ENCODE measurements around the gene GALNT9.
"Not testable (repeated sequence)": the region's sequence is repeated elsewhere in the genome, so short reads cannot be mapped to it uniquely, and the experiment has no call there.

Gene GALNT9

GRCh38 chr12:132228476-132229192 is 100.8 kb downstream of the GALNT9 start:
- DNase-seq: peak; percentile 72

DNA sequence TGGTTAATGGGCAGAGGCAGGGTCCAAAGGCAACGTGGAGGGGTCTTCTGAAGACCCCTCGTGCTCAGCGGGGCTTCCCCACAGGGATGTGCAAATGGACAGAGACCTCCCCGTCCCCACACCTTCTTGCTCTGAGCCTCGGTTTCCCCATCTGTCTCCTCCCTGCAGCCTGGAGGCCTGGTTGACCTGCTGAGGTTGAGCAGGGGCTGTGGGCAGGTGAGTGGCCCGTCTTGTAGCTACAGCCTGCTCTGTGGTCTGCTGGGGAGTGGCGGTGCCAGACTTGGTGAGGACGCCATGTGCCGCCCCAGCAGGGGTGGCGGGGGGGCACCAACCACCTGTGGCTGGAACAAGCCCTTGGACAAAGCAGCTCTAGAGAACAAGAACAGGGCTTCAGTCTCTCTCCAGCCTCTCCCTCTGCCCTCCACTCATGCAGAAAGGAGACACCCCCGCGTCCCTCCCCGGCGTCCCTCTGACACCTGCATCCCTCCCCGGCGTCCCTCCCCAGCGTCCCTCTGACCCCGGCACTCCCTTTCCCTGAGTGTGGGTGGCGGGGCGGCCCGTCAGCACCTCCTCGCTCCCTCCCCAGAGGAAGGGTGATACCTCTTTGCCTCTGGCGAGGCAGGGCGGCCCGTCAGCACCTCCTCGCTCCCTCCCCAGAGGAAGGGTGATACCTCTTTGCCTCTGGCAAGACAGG is 101.5 kb downstream of the GALNT9 start:
- peak; percentile 41 for DNase-seq

- DNase-seq: peak; percentile 45
These were observed 102.3 kb downstream of the GALNT9 start for GRCh38 chr12:132227118-132227517.

GRCh38 chr12:132226604-132227003 is 102.8 kb downstream of the GALNT9 start:
- no peak for DNase-seq

GRCh38 chr12:132225214-132225613 is 104.2 kb downstream of the GALNT9 start:
- no peak for DNase-seq

GRCh38 chr12:132224484-132224883 is 104.9 kb downstream of the GALNT9 start:
- no peak for DNase-seq

DNA sequence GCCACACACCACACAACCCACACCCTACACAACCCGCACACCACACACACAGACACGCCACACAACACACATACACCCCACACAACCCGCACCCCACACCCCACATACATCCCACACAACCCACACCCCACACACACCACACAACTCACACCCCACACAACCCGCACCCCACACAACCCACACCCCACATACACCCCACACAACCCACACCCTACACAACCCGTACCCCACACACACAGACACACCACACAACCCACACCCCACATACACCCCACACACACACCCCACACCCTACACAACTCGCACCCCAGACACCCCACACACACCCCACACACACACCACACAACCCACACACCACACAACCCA is 106.6 kb downstream of the GALNT9 start:
- no peak for DNase-seq

DNA sequence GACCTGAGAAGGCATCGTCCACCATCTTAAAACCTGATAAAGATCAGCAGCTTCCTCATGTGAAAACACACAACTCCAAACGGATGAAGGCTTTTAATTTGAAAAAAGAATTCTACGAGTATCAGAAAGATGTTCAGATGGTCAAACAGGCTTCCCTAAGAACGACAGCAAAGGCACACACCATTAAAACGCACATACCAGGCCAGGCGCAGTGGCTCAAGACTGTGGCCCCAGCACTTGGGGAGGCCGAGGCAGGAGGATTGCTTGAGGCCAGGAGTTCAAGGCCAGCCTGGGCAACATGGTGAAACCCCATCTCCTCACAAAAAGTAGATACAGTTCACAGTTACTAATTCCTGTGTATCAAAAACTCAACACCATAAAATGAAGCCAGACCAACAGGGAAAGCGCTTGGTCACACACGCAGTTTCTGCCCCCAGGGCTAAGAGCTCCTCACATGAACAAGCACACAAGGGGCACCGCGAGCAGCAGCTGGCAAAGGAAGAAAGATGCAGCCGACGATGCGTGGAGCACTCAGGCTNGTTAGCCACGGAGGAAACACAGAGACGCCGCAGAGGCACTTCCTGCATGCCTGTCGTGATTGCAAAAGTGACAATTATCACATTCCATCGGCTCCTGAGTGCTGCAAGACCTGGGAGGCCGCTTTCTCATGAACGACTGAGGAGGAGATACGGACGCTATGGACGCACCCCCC is 107.1 kb downstream of the GALNT9 start:
- peak; percentile 92 for DNase-seq

- not testable (repeated sequence) for DNase-seq
These were observed 109.6 kb downstream of the GALNT9 start for GRCh38 chr12:132219761-132220160.

DNA sequence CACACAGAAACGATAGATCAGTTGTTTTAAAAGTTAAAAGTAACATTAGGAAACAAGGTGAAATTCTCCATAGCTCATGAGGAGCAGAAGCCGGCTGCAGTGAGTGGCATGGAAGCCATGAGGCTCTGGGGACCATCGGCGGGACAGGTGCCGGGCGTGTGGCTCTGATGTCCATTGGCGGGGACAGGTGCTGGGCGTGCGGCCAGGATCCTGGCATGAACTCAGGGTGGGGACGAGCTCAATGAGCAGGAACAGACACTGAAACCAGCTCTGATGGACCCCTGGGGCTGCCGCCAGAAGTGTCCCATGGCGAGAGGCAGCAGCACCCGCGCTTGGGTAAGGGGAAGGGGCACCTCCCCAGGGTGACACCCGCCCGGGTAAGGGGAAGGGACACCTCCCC is 110.1 kb downstream of the GALNT9 start:
- no peak for DNase-seq

GRCh38 chr12:132218915-132219314 is 110.5 kb downstream of the GALNT9 start:
- peak; percentile 60 for DNase-seq

- no peak for DNase-seq
These were observed 110.9 kb downstream of the GALNT9 start for GRCh38 chr12:132218527-132218875.

GRCh38 chr12:132217800-132218526 is 111.4 kb downstream of the GALNT9 start:
- DNase-seq: no peak

DNA sequence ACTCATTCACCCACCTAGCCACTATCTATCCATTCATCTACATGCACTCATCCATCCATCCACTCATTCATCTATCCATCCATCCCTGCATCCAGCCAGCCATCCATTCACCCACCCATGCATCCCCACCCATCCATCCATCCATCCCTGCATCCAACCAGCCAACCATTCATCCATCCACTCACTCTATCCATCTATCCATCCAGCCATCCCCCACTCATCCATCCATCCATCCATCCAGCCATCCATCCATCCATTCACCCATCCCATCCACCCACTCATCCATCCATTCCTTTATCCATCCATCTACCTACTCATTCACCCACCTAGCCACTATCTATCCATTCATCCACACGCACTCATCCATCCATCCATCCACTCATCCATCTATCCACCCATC is 112.0 kb downstream of the GALNT9 start:
- no peak for DNase-seq

DNA sequence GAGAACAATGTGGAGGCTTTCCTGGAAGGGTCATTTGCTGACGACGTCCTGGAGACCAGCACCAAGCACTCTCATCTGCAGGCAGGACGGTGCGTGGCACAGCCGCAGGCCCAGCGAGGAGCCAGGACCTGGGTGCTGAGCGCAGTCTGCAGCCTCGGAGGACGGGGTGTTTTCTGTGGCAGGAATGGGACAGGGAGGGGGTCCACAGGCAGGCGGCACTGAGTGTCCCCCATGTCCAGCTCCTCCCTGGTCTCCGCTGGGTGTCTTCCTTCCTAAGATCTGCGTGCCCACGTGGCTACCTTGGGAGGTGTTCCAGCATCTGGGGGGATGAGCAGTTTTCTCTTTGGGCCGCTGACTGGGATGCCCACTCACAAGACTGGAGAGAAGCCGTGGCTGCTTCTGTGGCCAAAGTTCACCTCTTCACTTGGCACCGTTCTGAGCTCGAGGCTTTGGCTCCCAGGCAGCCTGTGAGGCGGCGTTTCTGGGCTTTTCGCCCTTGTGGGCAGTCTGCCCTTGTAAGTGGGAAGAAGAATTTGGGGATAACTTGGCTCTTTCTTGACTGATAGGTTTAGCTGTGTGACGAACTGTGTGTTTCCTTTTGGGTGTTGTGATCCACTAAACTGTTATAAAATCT is 112.9 kb downstream of the GALNT9 start:
- DNase-seq: no peak

GRCh38 chr12:132215299-132215989 is 113.9 kb downstream of the GALNT9 start:
- no peak for DNase-seq

DNA sequence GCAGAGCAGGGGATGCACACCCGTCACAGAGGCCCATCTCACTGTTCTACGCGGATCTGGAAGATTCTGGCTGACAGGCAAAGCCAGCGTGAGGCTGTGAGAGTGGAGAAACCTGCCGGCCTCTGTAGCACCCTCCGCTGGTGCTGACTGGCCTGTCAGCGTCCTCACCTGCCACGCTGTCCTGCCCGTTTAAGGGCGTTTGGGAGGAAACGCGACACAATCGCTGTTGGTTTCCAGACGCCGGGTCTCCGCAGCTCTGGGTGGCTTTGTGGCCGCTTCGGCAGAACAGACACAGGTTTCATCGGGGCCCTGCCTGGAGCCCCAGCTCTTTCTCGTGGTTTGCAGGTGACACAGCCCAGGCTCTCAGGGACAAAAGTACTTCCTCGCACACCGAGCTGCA is 114.5 kb downstream of the GALNT9 start:
- DNase-seq: no peak

- DNase-seq: no peak
These were observed 115.3 kb downstream of the GALNT9 start for GRCh38 chr12:132214161-132214476.

DNA sequence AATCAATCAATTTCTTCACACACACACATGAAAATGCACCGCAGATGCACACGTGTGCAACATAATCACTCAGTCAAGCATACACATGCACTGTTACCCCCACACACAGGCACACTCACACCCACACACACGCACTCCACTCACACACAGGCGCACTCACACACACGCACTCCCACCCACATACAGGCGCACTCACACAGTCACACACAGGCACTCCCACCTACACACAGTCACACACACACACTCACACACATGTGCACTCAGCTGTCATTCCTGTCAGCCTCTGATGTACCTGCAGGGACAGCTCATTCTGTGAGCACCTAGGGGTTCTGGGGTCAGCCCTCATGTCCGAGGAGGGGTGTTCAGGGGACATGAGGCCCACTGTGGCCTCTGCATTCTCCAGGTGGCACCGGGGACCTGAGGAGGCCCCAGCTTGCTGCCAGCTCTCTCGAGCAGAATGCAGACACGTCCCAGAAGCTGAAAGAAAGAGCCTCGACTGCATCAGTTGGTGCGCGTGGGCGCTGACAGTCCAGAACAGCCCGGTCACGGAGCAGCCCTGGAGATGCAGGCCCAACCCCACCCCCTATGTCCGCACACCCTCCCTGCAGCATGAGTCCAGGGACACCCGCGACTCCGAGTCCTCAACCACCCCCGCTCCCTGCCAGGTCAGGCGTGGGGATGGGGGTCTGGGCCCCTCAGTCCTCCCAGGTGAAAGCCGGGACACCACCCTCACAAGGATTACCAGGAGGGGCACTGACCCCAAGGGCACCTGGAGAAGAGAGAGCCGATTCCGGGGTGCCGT is 115.8 kb downstream of the GALNT9 start:
- no peak for DNase-seq

DNA sequence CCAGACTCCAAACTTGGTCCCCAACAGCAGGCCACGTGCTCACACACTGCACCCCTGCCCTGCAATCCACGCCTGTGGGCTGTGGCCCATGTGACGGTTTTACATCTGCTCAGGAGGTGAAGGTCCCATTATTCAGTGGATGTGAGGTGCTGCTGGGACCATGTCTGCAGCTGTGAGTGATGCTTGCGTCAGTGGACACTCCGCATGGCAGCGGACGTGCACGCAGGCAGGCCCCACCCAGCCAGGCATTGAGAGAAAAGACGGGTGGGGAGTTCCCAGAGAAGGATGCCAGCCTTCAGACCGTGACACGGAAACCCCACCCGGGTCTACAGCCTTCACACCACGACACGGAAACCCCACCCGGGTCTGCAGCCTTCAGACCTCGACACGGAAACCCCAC is 117.6 kb downstream of the GALNT9 start:
- no peak for DNase-seq

DNA sequence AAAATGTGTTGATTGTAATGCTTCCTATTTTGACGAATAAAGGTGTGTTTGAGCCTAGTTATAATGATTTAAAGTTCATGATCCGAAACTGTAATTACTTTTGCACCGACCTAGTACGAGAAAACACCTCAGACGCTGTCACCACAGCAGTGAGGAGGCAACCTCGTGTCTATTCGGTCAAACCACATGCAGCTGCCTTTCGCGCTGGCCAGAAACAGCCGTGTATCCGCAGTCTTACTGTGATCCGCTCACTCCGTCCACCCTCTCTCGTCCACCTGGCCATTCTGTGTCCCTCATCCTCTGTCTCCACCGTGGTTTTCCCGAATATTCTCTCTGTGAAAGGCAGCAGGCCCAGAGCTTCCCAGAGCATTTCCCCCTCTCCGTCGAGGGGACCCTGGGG is 118.1 kb downstream of the GALNT9 start:
- no peak for DNase-seq
